Osteoblast (primary cell): ENCODE results near the gene HTR3C. TPM values are rescaled to one million over a fixed set of nuclear protein-coding genes. Genes with fewer than 3 reads are reported as not detected.
A peak's percentile ranks its signal among the peaks of the same experiment; 100 is the strongest.

Source experiments
- DNase-seq: peaks from one replicate; pipeline ENCODE4 v3.0.0; 2011; ENCODE audit warnings: low spot score, mixed read lengths; ENCODE audit not compliant: insufficient read length; ENCODE audit errors: missing footprints
- H2AFZ ChIP-seq: 2 replicates; pipeline ENCODE4 v1.6.0; 2011; ENCODE audit warnings: mild to moderate bottlenecking, low read length
- H3K27ac ChIP-seq: 2 replicates; pipeline ENCODE4 v1.5.1; 2011; ENCODE audit warnings: mild to moderate bottlenecking, low read depth, low read length, moderate library complexity
- H3K27me3 ChIP-seq: 2 replicates; pipeline ENCODE4 v1.6.0; 2012; ENCODE audit warnings: mild to moderate bottlenecking, control low read depth, inconsistent platforms, low read length, moderate library complexity; ENCODE audit not compliant: insufficient read depth
- H3K36me3 ChIP-seq: 2 replicates; pipeline ENCODE4 v1.5.1; 2011; ENCODE audit warnings: mild to moderate bottlenecking, low read length, control low read depth, moderate library complexity; ENCODE audit not compliant: insufficient read depth
- H3K4me1 ChIP-seq: 2 replicates; pipeline ENCODE4 v1.5.1; 2011; ENCODE audit warnings: mild to moderate bottlenecking, low read length, control low read depth, moderate library complexity; ENCODE audit not compliant: insufficient read depth
- H3K4me2 ChIP-seq: 2 replicates; pipeline ENCODE4 v1.6.0; 2011; ENCODE audit warnings: mild to moderate bottlenecking, low read length; ENCODE audit not compliant: insufficient read depth
- H3K4me3 ChIP-seq: fragments of 200-600 bp; sonication (generic); 3 replicates; pipeline ENCODE4 v1.5.1; 2012; ENCODE audit warnings: mild to moderate bottlenecking, low read length, inconsistent platforms; ENCODE audit not compliant: insufficient read depth
- H3K79me2 ChIP-seq: 2 replicates; pipeline ENCODE4 v1.6.0; 2012; ENCODE audit warnings: mild to moderate bottlenecking, low read length, control low read depth, inconsistent platforms; ENCODE audit not compliant: insufficient read depth
- H3K9me3 ChIP-seq: 2 replicates; pipeline ENCODE4 v1.5.1; 2011; ENCODE audit warnings: low read depth, low read length, control low read depth
- H4K20me1 ChIP-seq: 2 replicates; pipeline ENCODE4 v1.6.0; 2012; ENCODE audit warnings: mild to moderate bottlenecking, low read length, control low read depth; ENCODE audit not compliant: insufficient read depth
- CTCF ChIP-seq: IDR thresholded peaks from 2 replicates; pipeline ENCODE4 v1.5.1; 2011; ENCODE audit warnings: mild to moderate bottlenecking, low read depth, low read length, moderate library complexity; ENCODE audit errors: extremely low read depth
- total RNA-seq: library from RNA; depleted of rRNA; stranded (reverse); fragments of >200 nt; gene quantifications from 2 replicates; pipeline ENCODE4 v1.2.3, GENCODE V29; 2012

The HTR3C gene
- total RNA-seq, 1 donor = not detected

GRCh38 chr3:184039414-184039813 is 13.4 kb upstream of the HTR3C start:
- Histone ChIP-seq H3K9me3 (no peaks in the 10 kb centered on the region), H3K4me3 (no peak overlapping the region), H3K27me3 (peaks cover 19% of the 10 kb centered on the region), H3K4me1 (no peaks in the 10 kb centered on the region), H3K36me3 (no peaks in the 10 kb centered on the region), H3K79me2 (no peaks in the 10 kb centered on the region), H4K20me1 (no peaks in the 10 kb centered on the region), H3K4me2 (no peak overlapping the region), H3K27ac (no peak overlapping the region), H2AFZ (no peak overlapping the region)
- no peak for DNase-seq
- TF ChIP-seq CTCF = no peak

GRCh38 chr3:184040010-184040409 is 12.8 kb upstream of the HTR3C start:
- no peak overlapping the region for H3K27ac ChIP-seq
- no peak overlapping the region for H3K4me2 ChIP-seq
- peak; percentile 90 for DNase-seq
- H2AFZ ChIP-seq = no peak overlapping the region
- H4K20me1 ChIP-seq = no peaks in the 10 kb centered on the region
- TF ChIP-seq CTCF = peak; percentile 71
- H3K79me2 ChIP-seq = no peaks in the 10 kb centered on the region
- no peak overlapping the region for H3K4me3 ChIP-seq
- H3K4me1 ChIP-seq = no peaks in the 10 kb centered on the region
- peaks cover 16% of the 10 kb centered on the region for H3K27me3 ChIP-seq
- H3K9me3 ChIP-seq = no peaks in the 10 kb centered on the region
- no peaks in the 10 kb centered on the region for H3K36me3 ChIP-seq

- Histone ChIP-seq H3K27me3 (peaks cover 6% of the 10 kb centered on the region), H3K4me3 (no peak overlapping the region), H3K4me2 (no peak overlapping the region), H3K4me1 (no peaks in the 10 kb centered on the region), H3K36me3 (no peaks in the 10 kb centered on the region), H3K27ac (no peak overlapping the region), H3K9me3 (no peaks in the 10 kb centered on the region), H3K79me2 (no peaks in the 10 kb centered on the region), H4K20me1 (no peaks in the 10 kb centered on the region), H2AFZ (no peak overlapping the region)
- DNase-seq = no peak
- TF ChIP-seq CTCF = no peak
These were observed 10.2 kb upstream of the HTR3C start for GRCh38 chr3:184042617-184043016.

GRCh38 chr3:184045995-184046394 is 6.9 kb upstream of the HTR3C start:
- peaks cover 8% of the 10 kb centered on the region for H3K27me3 ChIP-seq
- H4K20me1 ChIP-seq = no peaks in the 10 kb centered on the region
- no peaks in the 10 kb centered on the region for H3K79me2 ChIP-seq
- no peak for TF ChIP-seq CTCF
- no peaks in the 10 kb centered on the region for H3K36me3 ChIP-seq
- H3K9me3 ChIP-seq = no peaks in the 10 kb centered on the region
- H2AFZ ChIP-seq = no peak overlapping the region
- no peak overlapping the region for H3K4me3 ChIP-seq
- H3K4me1 ChIP-seq = no peaks in the 10 kb centered on the region
- H3K4me2 ChIP-seq = no peak overlapping the region
- no peak for DNase-seq
- no peak overlapping the region for H3K27ac ChIP-seq
